GM21515 (cell line): ENCODE measurements around the gene PRICKLE2.
A peak's percentile ranks its signal among the peaks of the same experiment; 100 is the strongest.

Experiments
- ATAC-seq: cut with Tn5 transposase; IDR thresholded peaks from one replicate; pipeline ENCODE4 v1.9.1; 2021; ENCODE audit not compliant: unreplicated experiment

PRICKLE2 gene

GRCh38 chr3:64224826-64225610 is at the start of gene PRICKLE2:
PRICKLE2 (minus strand) TSS chr3:64225466; CDS start chr3:64198927, 26,539 bp downstream.
- ATAC-seq: peak; percentile 93

GRCh38 chr3:64272842-64273241 is 47.6 kb upstream of the PRICKLE2 start:
- ATAC-seq: no peak

- ATAC-seq: no peak
These were observed 47.0 kb upstream of the PRICKLE2 start for GRCh38 chr3:64272271-64272670.

GRCh38 chr3:64271631-64272030 is 46.4 kb upstream of the PRICKLE2 start:
- ATAC-seq: no peak

- no peak for ATAC-seq
These were observed 45.6 kb upstream of the PRICKLE2 start for GRCh38 chr3:64270866-64271260.

GRCh38 chr3:64270142-64270865 is 45.0 kb upstream of the PRICKLE2 start:
- no peak for ATAC-seq

GRCh38 chr3:64268926-64269325 is 43.7 kb upstream of the PRICKLE2 start:
- ATAC-seq: no peak

GRCh38 chr3:64267721-64268604 is 42.7 kb upstream of the PRICKLE2 start:
- ATAC-seq: no peak

- no peak for ATAC-seq
These were observed 41.7 kb upstream of the PRICKLE2 start for GRCh38 chr3:64266983-64267382.

GRCh38 chr3:64266065-64266931 is 41.0 kb upstream of the PRICKLE2 start:
- ATAC-seq: no peak

- no peak for ATAC-seq
These were observed 40.4 kb upstream of the PRICKLE2 start for GRCh38 chr3:64265646-64266045.

- ATAC-seq: no peak
These were observed 39.3 kb upstream of the PRICKLE2 start for GRCh38 chr3:64264501-64265109.

- no peak for ATAC-seq
These were observed 37.4 kb upstream of the PRICKLE2 start for GRCh38 chr3:64262574-64263114.

GRCh38 chr3:64260431-64260830 is 35.2 kb upstream of the PRICKLE2 start:
- ATAC-seq: no peak

- no peak for ATAC-seq
These were observed 34.4 kb upstream of the PRICKLE2 start for GRCh38 chr3:64259636-64260035.

GRCh38 chr3:64257100-64257755 is 32.0 kb upstream of the PRICKLE2 start:
- no peak for ATAC-seq

- no peak for ATAC-seq
These were observed 30.6 kb upstream of the PRICKLE2 start for GRCh38 chr3:64255741-64256340.

GRCh38 chr3:64254443-64254842 is 29.2 kb upstream of the PRICKLE2 start:
- ATAC-seq: no peak

GRCh38 chr3:64253689-64254088 is 28.4 kb upstream of the PRICKLE2 start:
- ATAC-seq: no peak
